ENCODE measurements around the gene LIX1L. TPM values are rescaled to one million over a fixed set of nuclear protein-coding genes. Genes with fewer than 3 reads are reported as not detected.
A peak's percentile ranks its signal among the peaks of the same experiment; 100 is the strongest.

LIX1L gene
- total RNA-seq, 1 donor from 2014 or later = 4.5 TPM

GRCh38 chr1:145978854-145979745, 21.3 kb upstream of the LIX1L start:
- no peak overlapping the region for H3K27ac Mint-ChIP-seq
- H3K9me3 Mint-ChIP-seq (ENCODE audit: low read depth) = no peaks in the 10 kb centered on the region
- no peaks in the 10 kb centered on the region for H3K27me3 Mint-ChIP-seq
- H3K36me3 Mint-ChIP-seq (ENCODE audit: insufficient read depth) = peaks cover 1% of the 10 kb centered on the region
- H3K4me1 Mint-ChIP-seq (ENCODE audit: low read depth) = peaks cover 6% of the 10 kb centered on the region
- no peak for DNase-seq (ENCODE audit: low spot score, unreplicated experiment)
- TF ChIP-seq CTCF (IDR thresholded peaks at IDR 0.05; ENCODE audit: unreplicated experiment) = peak; percentile 10
- no peak overlapping the region for H3K4me3 Mint-ChIP-seq (ENCODE audit: low read depth)

DNA sequence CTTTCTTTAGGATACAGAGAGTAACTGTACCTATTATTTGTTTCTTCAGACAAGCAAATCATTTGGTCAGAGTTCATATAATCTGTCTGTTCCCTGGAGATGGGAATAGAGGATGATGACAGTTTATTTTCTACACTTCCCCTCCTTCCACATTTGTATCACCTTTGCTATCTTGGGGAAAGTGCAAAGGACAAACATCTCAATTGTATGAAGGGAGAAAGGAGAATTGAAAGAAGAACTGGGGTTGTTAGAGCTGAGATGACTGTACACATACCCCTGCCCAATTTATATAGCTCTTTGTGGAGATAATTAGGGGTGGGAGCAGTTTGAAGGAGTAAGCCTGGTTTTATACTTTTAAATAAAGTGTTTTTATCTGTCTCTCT, 20.6 kb upstream of the LIX1L start:
- Mint-ChIP-seq H3K4me1 (ENCODE audit: low read depth) (peaks cover 4% of the 10 kb centered on the region), H3K36me3 (ENCODE audit: insufficient read depth) (peaks cover 1% of the 10 kb centered on the region), H3K9me3 (ENCODE audit: low read depth) (no peaks in the 10 kb centered on the region), H3K27me3 (no peaks in the 10 kb centered on the region), H3K4me3 (ENCODE audit: low read depth) (no peak overlapping the region), H3K27ac (no peak overlapping the region)
- TF ChIP-seq CTCF (IDR thresholded peaks at IDR 0.05; ENCODE audit: unreplicated experiment) = no peak
- no peak for DNase-seq (ENCODE audit: low spot score, unreplicated experiment)

GRCh38 chr1:145977486-145978470, 20.0 kb upstream of the LIX1L start:
- peak; percentile 19 for DNase-seq (ENCODE audit: low spot score, unreplicated experiment)
- Mint-ChIP-seq H3K36me3 (ENCODE audit: insufficient read depth) (peaks cover 1% of the 10 kb centered on the region), H3K9me3 (ENCODE audit: low read depth) (no peaks in the 10 kb centered on the region), H3K4me3 (ENCODE audit: low read depth) (no peak overlapping the region), H3K4me1 (ENCODE audit: low read depth) (peaks cover 4% of the 10 kb centered on the region), H3K27ac (peak overlapping the region; percentile 5), H3K27me3 (no peaks in the 10 kb centered on the region)
- peak; percentile 82 for TF ChIP-seq CTCF (IDR thresholded peaks at IDR 0.05; ENCODE audit: unreplicated experiment)

DNA sequence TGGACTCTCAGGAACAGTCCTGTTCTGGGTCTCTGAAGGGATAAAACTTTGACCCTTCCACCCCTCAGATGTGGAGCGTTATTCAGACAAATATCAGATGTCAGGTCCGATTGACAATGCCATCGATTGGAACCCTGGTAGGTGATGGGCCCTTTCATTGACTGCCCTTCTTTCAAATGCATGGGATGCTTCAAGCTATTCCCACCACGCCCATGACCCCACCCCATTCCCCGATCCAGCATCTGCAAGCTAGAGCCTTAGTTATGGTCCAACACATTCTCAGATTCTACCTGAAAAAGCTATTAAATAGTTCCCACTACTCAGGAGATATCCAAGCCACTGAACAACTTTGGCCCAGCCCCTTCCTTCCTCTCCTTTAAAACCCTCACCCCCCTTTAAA, 19.2 kb upstream of the LIX1L start:
- no peaks in the 10 kb centered on the region for H3K9me3 Mint-ChIP-seq (ENCODE audit: low read depth)

More for the DNA sequence above, 19.2 kb upstream of the LIX1L start:
- no peak for TF ChIP-seq CTCF (IDR thresholded peaks at IDR 0.05; ENCODE audit: unreplicated experiment)
- H3K27me3 Mint-ChIP-seq = no peaks in the 10 kb centered on the region
- no peak for DNase-seq (ENCODE audit: low spot score, unreplicated experiment)
- peaks cover 1% of the 10 kb centered on the region for H3K36me3 Mint-ChIP-seq (ENCODE audit: insufficient read depth)
- H3K27ac Mint-ChIP-seq = no peak overlapping the region
- H3K4me3 Mint-ChIP-seq (ENCODE audit: low read depth) = no peak overlapping the region
- H3K4me1 Mint-ChIP-seq (ENCODE audit: low read depth) = peaks cover 4% of the 10 kb centered on the region

Data from progenitor cell of endocrine pancreas (in vitro differentiated cells).